Measurements from ENCODE around the gene PLCH2.
"Not testable (repeated sequence)": the region's sequence is repeated elsewhere in the genome, so short reads cannot be mapped to it uniquely, and the experiment has no call there.

Gene PLCH2

GRCh38 chr1:2476061-2476999, at the start of gene PLCH2:
Gene PLCH2 (plus strand): TSS chr1:2476289. CDS start chr1:2476589, 300 bp downstream.
- DNase-seq, result no peak

- DNase-seq, result no peak
Measured at GRCh38 chr1:2426540-2426939, 49.5 kb upstream of the PLCH2 start.

- DNase-seq, result no peak
Measured at GRCh38 chr1:2427051-2427450, 49.0 kb upstream of the PLCH2 start.

GRCh38 chr1:2427976-2428375, 48.1 kb upstream of the PLCH2 start:
- DNase-seq, result no peak

- DNase-seq, result no peak
Measured at GRCh38 chr1:2428490-2428889, 47.6 kb upstream of the PLCH2 start.

- DNase-seq, result no peak
Measured at GRCh38 chr1:2429780-2430591, 46.1 kb upstream of the PLCH2 start.

- no peak for DNase-seq
Measured at GRCh38 chr1:2430592-2430973, 45.5 kb upstream of the PLCH2 start.

GRCh38 chr1:2431103-2431502, 45.0 kb upstream of the PLCH2 start:
- DNase-seq, result no peak

- DNase-seq, result no peak
Measured at GRCh38 chr1:2431518-2431917, 44.6 kb upstream of the PLCH2 start.

GRCh38 chr1:2432441-2432844, 43.6 kb upstream of the PLCH2 start:
- DNase-seq, result no peak

GRCh38 chr1:2433196-2433595, 42.9 kb upstream of the PLCH2 start:
- DNase-seq, result no peak

GRCh38 chr1:2433936-2434655, 42.0 kb upstream of the PLCH2 start:
- no peak for DNase-seq

GRCh38 chr1:2435091-2435490, 41.0 kb upstream of the PLCH2 start:
- DNase-seq, result no peak

GRCh38 chr1:2435746-2436355, 40.2 kb upstream of the PLCH2 start:
- DNase-seq, result no peak

- no peak for DNase-seq
Measured at GRCh38 chr1:2436876-2437275, 39.2 kb upstream of the PLCH2 start.

GRCh38 chr1:2437617-2438016, 38.5 kb upstream of the PLCH2 start:
- DNase-seq, result no peak

- DNase-seq, result no peak
Measured at GRCh38 chr1:2438038-2438437, 38.1 kb upstream of the PLCH2 start.

- no peak for DNase-seq
Measured at GRCh38 chr1:2438641-2439040, 37.4 kb upstream of the PLCH2 start.

GRCh38 chr1:2439369-2439768, 36.7 kb upstream of the PLCH2 start:
- no peak for DNase-seq

- not testable (repeated sequence) for DNase-seq
Measured at GRCh38 chr1:2440346-2440745, 35.7 kb upstream of the PLCH2 start.

GRCh38 chr1:2441746-2442145, 34.3 kb upstream of the PLCH2 start:
- DNase-seq, result no peak

GRCh38 chr1:2442661-2443060, 33.4 kb upstream of the PLCH2 start:
- no peak for DNase-seq

All from NCI-H1048 (cell line).